ENCODE data around the gene CHAF1B. TPM values are rescaled to one million over a fixed set of nuclear protein-coding genes. Genes with fewer than 3 reads are reported as not detected.

CHAF1B gene
- total and polyA plus RNA-seq, 2 donors (not counting 3 experiments of a cell fraction or from before 2014, with no cell fraction given), result 7.0 to 13.0 TPM

GRCh38 chr21:36419241-36419640 lies 34.0 kb downstream of the CHAF1B start:
- no peaks in the 10 kb centered on the region for H4K20me1 ChIP-seq (replicated peaks; ENCODE audit: control insufficient read depth, extremely low read depth, insufficient read depth, low read length)
- no peaks in the 10 kb centered on the region for H3K36me3 ChIP-seq (ENCODE audit: control insufficient read depth in 2 of 2, extremely low read depth in 1 of 2, insufficient read depth in 2 of 2, low read length in 2 of 2)
- H2AFZ ChIP-seq (ENCODE audit: low read depth, low read length), result no peak overlapping the region
- no peaks in the 10 kb centered on the region for H3K79me2 ChIP-seq (ENCODE audit: control insufficient read depth, insufficient read depth, low read length)
- ChIA-PET POLR2A (no interaction called here), CTCF (interaction anchor here (0.6 to 2.0 kb wide), 11 partner anchors 10 to 509 kb away, joined by 3 to 11 read pairs (median 6); no protein-coding TSS in a partner anchor)
- H3K27ac ChIP-seq (ENCODE audit: insufficient read depth, low read depth, low read length), result no peak overlapping the region
- no peak for DNase-seq (ENCODE audit: low read depth, low spot score)
- intact Hi-C loops (cut with micrococcal nuclease), result no loop called here
- no TSS peak for BruUV-seq (replicated peaks)
- no peak overlapping the region for H3K4me3 ChIP-seq (replicated peaks in 1 of 3; ENCODE audit: insufficient read depth in 1 of 3, low read depth in 1 of 3, low read length in 3 of 3)
- no peaks in the 10 kb centered on the region for H3K9me1 ChIP-seq (replicated peaks; ENCODE audit: control insufficient read depth, extremely low read depth, insufficient read depth, low read length)
- H3K9me3 ChIP-seq (replicated peaks; ENCODE audit: control insufficient read depth, insufficient read depth, low read length), result no peaks in the 10 kb centered on the region
- H3K4me1 ChIP-seq (ENCODE audit: control insufficient read depth, extremely low read depth, insufficient read depth, low read length), result peaks cover 2% of the 10 kb centered on the region
- H3K4me2 ChIP-seq (ENCODE audit: insufficient read depth, low read length), result no peak overlapping the region
- H3K9ac ChIP-seq (replicated peaks; ENCODE audit: extremely low read depth, insufficient read depth, low read length), result no peak overlapping the region
- FAIRE-seq, result no peak
- no peaks in the 10 kb centered on the region for H3K27me3 ChIP-seq (ENCODE audit: control insufficient read depth in 2 of 2, insufficient read depth in 2 of 2, low read length in 2 of 2)
- dilution Hi-C loops (cut with MboI; ENCODE audit: extremely low pct_ligation_motif_present, low sequenced_read_pairs), result no loop called here
- TF ChIP-seq MYC (IDR thresholded peaks at IDR 0.05; ENCODE audit: low read depth, low read length) (no peak), JUN (IDR thresholded peaks at IDR 0.05; ENCODE audit: borderline replicate concordance, insufficient read depth, insufficient read length, low read depth) (no peak)

- no peaks in the 10 kb centered on the region for H4K20me1 ChIP-seq (replicated peaks; ENCODE audit: control insufficient read depth, extremely low read depth, insufficient read depth, low read length)
- H3K36me3 ChIP-seq (ENCODE audit: control insufficient read depth in 2 of 2, extremely low read depth in 1 of 2, insufficient read depth in 2 of 2, low read length in 2 of 2), result no peaks in the 10 kb centered on the region
- no peaks in the 10 kb centered on the region for H3K9me3 ChIP-seq (replicated peaks; ENCODE audit: control insufficient read depth, insufficient read depth, low read length)
- no peaks in the 10 kb centered on the region for H3K79me2 ChIP-seq (ENCODE audit: control insufficient read depth, insufficient read depth, low read length)
- no peak overlapping the region for H3K4me2 ChIP-seq (ENCODE audit: insufficient read depth, low read length)
- H3K4me3 ChIP-seq (replicated peaks in 1 of 3; ENCODE audit: insufficient read depth in 1 of 3, low read depth in 1 of 3, low read length in 3 of 3), result no peak overlapping the region
- peaks cover 2% of the 10 kb centered on the region for H3K4me1 ChIP-seq (ENCODE audit: control insufficient read depth, extremely low read depth, insufficient read depth, low read length)
- intact Hi-C loops (cut with micrococcal nuclease), result loop anchor here (1.0 to 5.0 kb wide), 7 partner anchors 85 to 507 kb away; no protein-coding TSS in a partner anchor
- peak; percentile 97 for FAIRE-seq
- BruUV-seq (replicated peaks), result no TSS peak
- CTCF ChIA-PET, result interaction anchor here (0.6 to 2.0 kb wide), 11 partner anchors 9 to 508 kb away, joined by 3 to 11 read pairs (median 6); no protein-coding TSS in a partner anchor
- dilution Hi-C loops (cut with MboI; ENCODE audit: extremely low pct_ligation_motif_present, low sequenced_read_pairs), result no loop called here
- TF ChIP-seq JUN (IDR thresholded peaks at IDR 0.05; ENCODE audit: borderline replicate concordance, insufficient read depth, insufficient read length, low read depth) (no peak), CTCF (IDR thresholded peaks at IDR 0.05; ENCODE audit: extremely low read depth in 1 of 2, insufficient read depth in 1 of 2, low read depth in 1 of 2, low read length in 2 of 2) (peak; percentile 76 to 80), POLR2AphosphoS5 (IDR thresholded peaks at IDR 0.05; ENCODE audit: insufficient read depth, low read depth, low read length) (peak; percentile 16), POLR2A (IDR thresholded peaks at IDR 0.05; ENCODE audit: low read depth, low read length) (no peak)
- peak; percentile 93 for DNase-seq (ENCODE audit: low read depth, low spot score)
- H3K27me3 ChIP-seq (ENCODE audit: control insufficient read depth in 2 of 2, insufficient read depth in 2 of 2, low read length in 2 of 2), result no peaks in the 10 kb centered on the region
- POLR2A ChIA-PET, result no interaction called here
- H2AFZ ChIP-seq (ENCODE audit: low read depth, low read length), result no peak overlapping the region
- H3K9me1 ChIP-seq (replicated peaks; ENCODE audit: control insufficient read depth, extremely low read depth, insufficient read depth, low read length), result no peaks in the 10 kb centered on the region
- no peak overlapping the region for H3K9ac ChIP-seq (replicated peaks; ENCODE audit: extremely low read depth, insufficient read depth, low read length)
- no peak overlapping the region for H3K27ac ChIP-seq (ENCODE audit: insufficient read depth, low read depth, low read length)
These were observed 34.8 kb downstream of the CHAF1B start for GRCh38 chr21:36419996-36420395.
